KOPT-K1 (cell line): ENCODE results near the gene TCEA2.

Source experiments
- H3K27ac ChIP-seq: fragments of 200-600 bp; sonication (generic); 2 replicates; pipeline ENCODE4 v1.5.1; 2016; ENCODE audit warnings: antibody characterized with exemption, mild to moderate bottlenecking, low read depth, low read length; ENCODE audit not compliant: poor library complexity, severe bottlenecking
- H3K36me3 ChIP-seq: fragments of 200-600 bp; sonication (generic); 2 replicates; pipeline ENCODE4 v1.5.1; 2017; ENCODE audit warnings: antibody characterized with exemption, mild to moderate bottlenecking, low read length, moderate library complexity; ENCODE audit not compliant: insufficient read depth
- H3K9me3 ChIP-seq: fragments of 200-600 bp; sonication (generic); 2 replicates; pipeline ENCODE4 v1.5.1; 2017; ENCODE audit warnings: antibody characterized with exemption, low read length, mild to moderate bottlenecking; ENCODE audit not compliant: insufficient read depth, poor library complexity, severe bottlenecking

The TCEA2 gene

DNA sequence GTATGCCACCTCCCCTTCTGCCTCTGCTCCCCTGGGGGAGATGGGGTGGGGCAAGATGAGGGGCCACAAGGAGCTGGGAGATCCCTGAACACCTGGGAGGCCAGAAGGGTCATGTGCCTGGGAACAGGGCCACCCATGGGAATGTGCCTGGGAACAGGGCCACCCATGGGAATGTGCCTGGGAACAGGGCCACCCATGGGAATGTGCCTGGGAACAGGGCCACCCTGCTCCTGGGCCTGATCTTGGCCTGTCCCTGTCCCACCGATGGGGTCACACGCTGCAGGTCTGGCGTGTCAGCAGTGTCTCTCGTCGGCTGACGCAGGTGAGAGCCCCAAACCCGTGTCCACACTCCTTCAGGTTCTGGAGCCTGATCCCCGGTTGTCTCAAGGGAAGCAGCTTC, 12.0 kb downstream of the TCEA2 start:
- no peak overlapping the region for H3K27ac ChIP-seq
- H3K9me3 ChIP-seq = no peaks in the 10 kb centered on the region
- H3K36me3 ChIP-seq = peaks cover 42% of the 10 kb centered on the region

- H3K9me3 ChIP-seq = no peaks in the 10 kb centered on the region
- no peak overlapping the region for H3K27ac ChIP-seq
- peaks cover 42% of the 10 kb centered on the region for H3K36me3 ChIP-seq
These were observed 12.6 kb downstream of the TCEA2 start for GRCh38 chr20:64075556-64075955.

DNA sequence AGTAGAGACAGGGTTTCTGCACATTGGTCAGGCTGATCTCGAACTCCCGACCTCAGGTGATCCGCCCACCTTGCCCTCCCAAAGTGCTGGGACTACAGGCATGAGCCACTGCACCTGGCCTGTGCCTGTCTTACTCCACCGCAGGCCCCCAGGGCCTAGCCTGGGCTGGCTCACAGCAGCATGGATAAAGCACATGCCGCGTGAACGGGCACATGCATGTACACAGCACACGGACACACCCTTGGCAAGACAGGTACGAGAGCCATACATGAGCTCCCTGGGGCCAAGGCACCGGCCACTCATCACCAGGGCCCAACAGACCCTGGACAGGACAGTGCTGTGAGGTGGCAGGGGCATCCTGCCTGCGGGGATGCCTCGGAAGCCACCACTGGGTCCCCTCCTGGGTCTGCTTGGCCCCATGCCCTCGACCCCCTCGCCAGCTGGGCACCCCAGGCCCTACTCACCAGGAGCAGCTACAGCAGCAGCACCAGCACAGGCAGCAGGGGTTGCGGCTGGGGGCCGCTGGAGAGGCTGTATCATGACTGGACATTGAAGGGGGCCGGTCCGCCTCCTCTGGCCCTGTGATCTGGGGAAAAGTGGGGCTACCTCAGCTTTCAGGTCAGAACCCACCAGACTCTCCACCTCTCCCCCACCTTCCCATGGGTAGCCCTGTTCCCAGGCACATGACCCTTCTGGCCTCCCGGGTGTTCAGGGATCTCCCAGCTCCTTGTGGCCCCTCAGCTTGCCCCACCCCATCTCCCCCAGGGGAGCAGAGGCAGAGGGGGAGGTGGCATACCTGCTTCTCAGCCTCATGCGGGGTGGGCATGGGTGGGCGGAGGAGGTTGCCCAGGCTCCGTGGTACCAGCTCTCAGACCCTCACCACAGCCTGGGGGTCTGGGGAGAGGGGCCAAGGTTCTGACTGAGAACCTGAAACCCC, 13.3 kb downstream of the TCEA2 start:
- Histone ChIP-seq H3K27ac (peak overlapping the region; percentile 95), H3K9me3 (no peaks in the 10 kb centered on the region), H3K36me3 (peaks cover 42% of the 10 kb centered on the region)

DNA sequence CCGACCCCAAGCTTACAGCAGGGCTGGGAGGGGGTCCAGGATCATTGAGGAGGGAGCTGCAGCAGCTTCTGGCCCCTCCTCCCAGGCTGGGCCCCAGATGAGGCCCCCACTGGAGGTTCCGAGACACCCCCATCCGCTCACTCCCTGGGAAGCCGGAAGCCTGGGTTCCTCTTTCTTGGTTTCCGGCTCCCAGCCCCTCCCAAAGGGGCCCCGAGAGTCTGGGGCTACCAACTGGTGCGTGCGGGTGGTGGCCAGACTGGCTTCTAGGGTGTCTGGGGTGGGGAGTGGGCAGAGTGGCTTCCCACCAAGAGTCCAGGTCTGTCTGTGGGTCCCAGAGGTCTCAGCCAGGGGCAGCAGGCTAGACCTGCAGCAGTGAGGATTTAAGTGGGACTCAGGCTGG, 14.1 kb downstream of the TCEA2 start:
- H3K27ac ChIP-seq = peak overlapping the region; percentile 95
- H3K9me3 ChIP-seq = no peaks in the 10 kb centered on the region
- peaks cover 36% of the 10 kb centered on the region for H3K36me3 ChIP-seq

DNA sequence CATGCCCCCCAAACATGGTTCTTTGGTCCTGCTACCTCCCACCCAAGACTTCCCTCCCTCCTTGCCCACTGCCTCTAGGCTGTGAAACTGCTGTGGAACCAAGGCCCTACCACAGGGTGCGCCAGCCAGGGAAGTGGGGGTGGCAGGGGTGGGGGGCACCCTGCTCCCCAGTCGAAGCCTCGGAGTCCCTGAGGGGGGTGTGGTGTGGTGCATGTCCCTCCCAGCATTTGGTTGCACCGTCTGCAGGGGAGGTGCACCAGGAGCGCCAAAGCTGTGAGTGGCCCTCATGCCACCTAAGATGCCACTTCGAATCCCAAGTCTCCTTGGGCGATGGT, 14.5 kb downstream of the TCEA2 start:
- no peaks in the 10 kb centered on the region for H3K9me3 ChIP-seq
- peaks cover 32% of the 10 kb centered on the region for H3K36me3 ChIP-seq
- H3K27ac ChIP-seq = peak overlapping the region; percentile 95

- no peaks in the 10 kb centered on the region for H3K9me3 ChIP-seq
- H3K36me3 ChIP-seq = peaks cover 27% of the 10 kb centered on the region
- peak overlapping the region; percentile 95 for H3K27ac ChIP-seq
These were observed 15.0 kb downstream of the TCEA2 start for GRCh38 chr20:64077876-64078551.

GRCh38 chr20:64078934-64079272, 15.9 kb downstream of the TCEA2 start:
- Histone ChIP-seq H3K27ac (peak overlapping the region; percentile 95), H3K9me3 (no peaks in the 10 kb centered on the region), H3K36me3 (peaks cover 18% of the 10 kb centered on the region)

GRCh38 chr20:64079273-64080012, 16.4 kb downstream of the TCEA2 start, which contains the start of gene RGS19:
TSS of gene RGS19 (minus strand) at chr20:64079518. CDS start at chr20:64076886, 2,632 bp downstream.
- Histone ChIP-seq H3K9me3 (no peaks in the 10 kb centered on the region), H3K27ac (peak within 1 kb of the TSS; percentile 95), H3K36me3 (peaks cover 13% of the 10 kb centered on the region; the same call in 1 of the 2 replicates)

DNA sequence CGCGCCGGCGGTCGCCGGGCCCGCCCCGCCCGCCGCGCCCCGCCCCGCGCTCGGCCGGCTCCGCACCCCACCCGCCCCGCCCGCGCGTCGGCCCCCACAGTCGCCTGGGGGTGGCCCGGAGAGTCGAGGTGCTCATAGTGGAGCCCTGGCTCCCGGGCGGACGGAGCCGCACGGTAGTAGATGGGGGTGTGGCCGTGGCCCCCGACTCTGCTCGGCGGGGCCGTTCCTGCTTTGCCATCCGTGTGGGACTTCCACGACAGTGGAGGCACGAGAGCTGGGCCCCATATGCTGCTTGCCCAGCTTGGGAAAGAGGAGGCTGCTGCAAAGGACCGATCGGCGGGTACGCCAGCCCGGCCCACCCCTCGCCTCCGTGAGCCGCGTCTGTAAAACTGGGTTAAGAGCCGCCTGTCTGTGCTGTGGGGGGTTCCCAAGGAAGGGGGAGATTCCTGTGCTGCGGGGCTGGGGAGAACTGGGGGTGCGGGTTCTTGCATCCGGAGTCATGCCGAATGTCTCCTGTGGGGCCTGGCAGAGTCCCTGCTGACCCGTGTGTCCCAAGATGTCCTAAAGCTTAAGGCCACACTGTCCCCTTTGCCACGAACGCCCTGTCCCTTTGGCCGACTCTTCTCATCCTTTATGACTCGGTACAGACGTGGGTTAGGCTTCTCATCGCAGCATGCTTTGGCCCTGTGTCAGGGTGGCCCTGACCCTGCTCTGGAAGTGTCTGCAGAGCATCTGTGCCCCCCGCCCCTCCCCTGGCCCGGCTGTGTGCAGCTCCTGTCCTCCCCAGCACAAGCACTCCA, 17.2 kb downstream of the TCEA2 start, which contains the start of gene OPRL1:
OPRL1 (plus strand) TSS at position 70 of the 800 bp plus-strand sequence. CDS start 12,639 bp downstream, outside the sequence.
- Histone ChIP-seq H3K36me3 (peaks cover 5% of the 10 kb centered on the region; the same call in 1 of the 2 replicates), H3K27ac (peak within 1 kb of the TSS; percentile 95), H3K9me3 (no peaks in the 10 kb centered on the region)

DNA sequence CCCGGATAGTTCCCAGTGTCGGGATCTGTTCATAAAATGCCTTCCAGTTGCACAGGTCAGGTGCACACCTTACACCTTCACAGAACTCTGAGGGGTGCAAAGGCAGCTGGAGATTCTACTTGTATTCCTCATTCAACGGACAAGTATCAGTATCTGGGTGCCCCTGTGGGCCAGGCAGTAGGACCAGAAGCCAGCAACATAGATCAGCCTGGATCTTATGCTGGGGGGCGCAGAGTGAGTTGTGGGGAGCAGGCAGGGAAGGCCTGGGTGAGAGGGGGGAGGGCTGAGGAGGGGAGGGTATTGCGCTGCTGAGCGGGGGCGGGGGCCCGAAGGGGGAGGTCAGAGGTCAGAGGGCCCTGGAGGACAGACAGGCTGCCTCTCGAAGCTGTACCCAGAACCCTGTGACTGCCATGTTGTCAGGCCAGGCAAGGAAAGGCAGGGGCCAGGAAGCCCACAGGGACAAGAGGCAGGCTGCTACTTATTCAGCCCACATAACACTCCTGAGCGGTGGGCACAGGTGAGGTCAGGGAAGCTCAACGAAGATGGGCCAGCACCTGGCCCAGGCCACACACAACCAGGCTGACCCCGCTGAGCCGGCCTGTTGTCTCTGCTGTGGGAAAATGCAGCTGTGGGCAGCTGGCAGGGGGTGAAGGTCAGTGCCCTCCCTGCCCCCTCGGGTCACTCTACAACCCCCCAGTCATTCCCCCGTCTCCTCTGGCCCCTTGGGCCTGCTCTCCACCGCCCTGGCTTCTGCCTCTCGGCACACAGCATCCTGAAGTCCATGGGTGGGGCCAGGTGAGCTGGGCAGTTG, 18.0 kb downstream of the TCEA2 start:
- Histone ChIP-seq H3K36me3 (no peaks in the 10 kb centered on the region; the same call in 1 of the 2 replicates), H3K27ac (no peak overlapping the region), H3K9me3 (no peaks in the 10 kb centered on the region)

- no peaks in the 10 kb centered on the region for H3K36me3 ChIP-seq
- H3K27ac ChIP-seq = no peak overlapping the region
- peaks cover 2% of the 10 kb centered on the region for H3K9me3 ChIP-seq
These were observed 18.6 kb downstream of the TCEA2 start for GRCh38 chr20:64081624-64081964.

- peaks cover 7% of the 10 kb centered on the region for H3K9me3 ChIP-seq
- H3K36me3 ChIP-seq = no peaks in the 10 kb centered on the region
- no peak overlapping the region for H3K27ac ChIP-seq
These were observed 19.2 kb downstream of the TCEA2 start for GRCh38 chr20:64082126-64082731.

DNA sequence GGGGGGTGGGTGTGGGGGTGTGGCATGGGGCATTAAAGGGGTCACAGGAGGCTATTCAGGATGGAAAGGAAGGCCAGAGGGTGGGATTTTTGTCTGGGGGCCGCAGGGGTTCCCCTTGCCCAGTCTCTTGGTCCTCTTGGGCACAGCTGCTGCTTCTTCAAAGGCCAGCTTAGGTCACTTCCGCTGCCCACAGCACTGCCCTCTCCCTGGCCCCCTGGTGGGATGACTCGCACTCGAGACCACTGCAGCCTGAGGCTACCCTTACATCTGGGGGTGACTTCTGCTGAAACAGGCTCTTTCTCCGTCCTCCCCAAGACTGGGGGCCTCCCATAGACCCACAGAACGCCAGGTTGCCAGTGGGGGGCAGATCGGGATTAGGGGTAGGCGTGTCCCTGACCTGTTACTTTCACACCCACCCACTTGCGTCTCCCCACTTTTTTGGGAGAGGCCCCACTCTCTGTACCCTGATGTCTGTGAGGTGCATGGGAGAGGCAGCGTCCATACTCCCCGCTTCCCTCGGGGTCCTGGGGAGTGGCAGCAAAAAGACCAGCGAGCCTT, 19.9 kb downstream of the TCEA2 start:
- Histone ChIP-seq H3K9me3 (peaks cover 12% of the 10 kb centered on the region), H3K27ac (no peak overlapping the region), H3K36me3 (no peaks in the 10 kb centered on the region)
